H1 (cell line): ENCODE data around the gene BOK. TPM values are rescaled to one million over a fixed set of nuclear protein-coding genes. Genes with fewer than 3 reads are reported as not detected.

Experiments
- CHD1 ChIP-seq: IDR thresholded peaks from 2 replicates; pipeline ENCODE4 v1.6.1; 2012; ENCODE audit warnings: low read depth, low read length, improper control_type of control experiment
- CREB1 ChIP-seq: IDR thresholded peaks from 2 replicates; pipeline ENCODE4 v1.6.1; 2012; ENCODE audit warnings: inconsistent platforms
- GABPA ChIP-seq: IDR thresholded peaks from 2 replicates; pipeline ENCODE4 v1.6.1; 2011; ENCODE audit warnings: mild to moderate bottlenecking, low read length, moderate library complexity, borderline replicate concordance; ENCODE audit not compliant: insufficient read depth
- HDAC2 ChIP-seq, 2 experiments: fragments of 300-600 bp in 1 of 2; sonication (generic) in 1 of 2; IDR thresholded peaks; 2 replicates each; pipeline ENCODE4 v1.6.1; 2011 to 2012; ENCODE audit warnings: low read depth in 2 of 2, low read length in 2 of 2, mild to moderate bottlenecking in 2 of 2, moderate library complexity in 2 of 2, borderline replicate concordance in 1 of 2, inconsistent platforms in 1 of 2
- RAD21 ChIP-seq, 2 experiments: IDR thresholded peaks in 1 of 2; conservative IDR thresholded peaks in 1 of 2; 2 replicates each; pipeline ENCODE4 v1.6.1; 2011; ENCODE audit warnings: low read depth in 2 of 2, low read length in 2 of 2, improper control_type of control experiment in 1 of 2, inconsistent platforms in 1 of 2, mild to moderate bottlenecking in 1 of 2, moderate library complexity in 1 of 2
- SP2 ChIP-seq: IDR thresholded peaks from 2 replicates; pipeline ENCODE4 v1.6.1; 2012; ENCODE audit warnings: mild to moderate bottlenecking, low read length, inconsistent platforms
- SRF ChIP-seq: IDR thresholded peaks from 2 replicates; pipeline ENCODE4 v1.6.1; 2011; ENCODE audit warnings: mild to moderate bottlenecking, low read depth, low read length, moderate library complexity
- TAF7 ChIP-seq: optimal IDR thresholded peaks from 2 replicates; pipeline ENCODE3; 2011; ENCODE audit warnings: low read depth, mild to moderate bottlenecking, inconsistent platforms, low read length, moderate library complexity, borderline replicate concordance
- polyA plus RNA-seq, 7 experiments: library from polyadenylated mRNA; depleted of rRNA in 3 of 7; stranded (reverse) in 5 of 7; unstranded in 2 of 7; fragments of >200 nt in 5 of 7; fragments of 200-250 nt in 2 of 7; gene quantifications; 1 replicate in 5 of 7; 2 replicates in 1 of 7; 4 replicates in 1 of 7; pipeline versions ENCODE4 v1.2.1 to v1.2.3, GENCODE V29; 2011 to 2013; ENCODE audit warnings: missing spikeins in 2 of 7, mixed read lengths in 2 of 7
- total RNA-seq: library from RNA; stranded (reverse); fragmentation: NEBNext Ultra II Directional; extraction: Animal tissue kit (Norgen Biotek cat#: 25700); gene quantifications from 2 replicates; pipeline ENCODE4 v1.2.1, GENCODE V29; 2021
- TF ChIP-seq, protein P1 (sequence below): fragments of 300-600 bp; sonication (generic); IDR thresholded peaks from 2 replicates; pipeline ENCODE4 v1.7.1; 2012; ENCODE audit warnings: low read length, moderate library complexity, mild to moderate bottlenecking, inconsistent platforms; ENCODE audit not compliant: insufficient replicate concordance

Gene BOK
- total and polyA plus RNA-seq, 2 of the 8 experiments (the other 6 are each of a cell fraction or from before 2014, with no cell fraction given): 33.7 to 37.6 TPM

GRCh38 chr2:241541564-241542277, 16.8 kb upstream of the BOK start (continued):
- TF ChIP-seq, protein P1, sequence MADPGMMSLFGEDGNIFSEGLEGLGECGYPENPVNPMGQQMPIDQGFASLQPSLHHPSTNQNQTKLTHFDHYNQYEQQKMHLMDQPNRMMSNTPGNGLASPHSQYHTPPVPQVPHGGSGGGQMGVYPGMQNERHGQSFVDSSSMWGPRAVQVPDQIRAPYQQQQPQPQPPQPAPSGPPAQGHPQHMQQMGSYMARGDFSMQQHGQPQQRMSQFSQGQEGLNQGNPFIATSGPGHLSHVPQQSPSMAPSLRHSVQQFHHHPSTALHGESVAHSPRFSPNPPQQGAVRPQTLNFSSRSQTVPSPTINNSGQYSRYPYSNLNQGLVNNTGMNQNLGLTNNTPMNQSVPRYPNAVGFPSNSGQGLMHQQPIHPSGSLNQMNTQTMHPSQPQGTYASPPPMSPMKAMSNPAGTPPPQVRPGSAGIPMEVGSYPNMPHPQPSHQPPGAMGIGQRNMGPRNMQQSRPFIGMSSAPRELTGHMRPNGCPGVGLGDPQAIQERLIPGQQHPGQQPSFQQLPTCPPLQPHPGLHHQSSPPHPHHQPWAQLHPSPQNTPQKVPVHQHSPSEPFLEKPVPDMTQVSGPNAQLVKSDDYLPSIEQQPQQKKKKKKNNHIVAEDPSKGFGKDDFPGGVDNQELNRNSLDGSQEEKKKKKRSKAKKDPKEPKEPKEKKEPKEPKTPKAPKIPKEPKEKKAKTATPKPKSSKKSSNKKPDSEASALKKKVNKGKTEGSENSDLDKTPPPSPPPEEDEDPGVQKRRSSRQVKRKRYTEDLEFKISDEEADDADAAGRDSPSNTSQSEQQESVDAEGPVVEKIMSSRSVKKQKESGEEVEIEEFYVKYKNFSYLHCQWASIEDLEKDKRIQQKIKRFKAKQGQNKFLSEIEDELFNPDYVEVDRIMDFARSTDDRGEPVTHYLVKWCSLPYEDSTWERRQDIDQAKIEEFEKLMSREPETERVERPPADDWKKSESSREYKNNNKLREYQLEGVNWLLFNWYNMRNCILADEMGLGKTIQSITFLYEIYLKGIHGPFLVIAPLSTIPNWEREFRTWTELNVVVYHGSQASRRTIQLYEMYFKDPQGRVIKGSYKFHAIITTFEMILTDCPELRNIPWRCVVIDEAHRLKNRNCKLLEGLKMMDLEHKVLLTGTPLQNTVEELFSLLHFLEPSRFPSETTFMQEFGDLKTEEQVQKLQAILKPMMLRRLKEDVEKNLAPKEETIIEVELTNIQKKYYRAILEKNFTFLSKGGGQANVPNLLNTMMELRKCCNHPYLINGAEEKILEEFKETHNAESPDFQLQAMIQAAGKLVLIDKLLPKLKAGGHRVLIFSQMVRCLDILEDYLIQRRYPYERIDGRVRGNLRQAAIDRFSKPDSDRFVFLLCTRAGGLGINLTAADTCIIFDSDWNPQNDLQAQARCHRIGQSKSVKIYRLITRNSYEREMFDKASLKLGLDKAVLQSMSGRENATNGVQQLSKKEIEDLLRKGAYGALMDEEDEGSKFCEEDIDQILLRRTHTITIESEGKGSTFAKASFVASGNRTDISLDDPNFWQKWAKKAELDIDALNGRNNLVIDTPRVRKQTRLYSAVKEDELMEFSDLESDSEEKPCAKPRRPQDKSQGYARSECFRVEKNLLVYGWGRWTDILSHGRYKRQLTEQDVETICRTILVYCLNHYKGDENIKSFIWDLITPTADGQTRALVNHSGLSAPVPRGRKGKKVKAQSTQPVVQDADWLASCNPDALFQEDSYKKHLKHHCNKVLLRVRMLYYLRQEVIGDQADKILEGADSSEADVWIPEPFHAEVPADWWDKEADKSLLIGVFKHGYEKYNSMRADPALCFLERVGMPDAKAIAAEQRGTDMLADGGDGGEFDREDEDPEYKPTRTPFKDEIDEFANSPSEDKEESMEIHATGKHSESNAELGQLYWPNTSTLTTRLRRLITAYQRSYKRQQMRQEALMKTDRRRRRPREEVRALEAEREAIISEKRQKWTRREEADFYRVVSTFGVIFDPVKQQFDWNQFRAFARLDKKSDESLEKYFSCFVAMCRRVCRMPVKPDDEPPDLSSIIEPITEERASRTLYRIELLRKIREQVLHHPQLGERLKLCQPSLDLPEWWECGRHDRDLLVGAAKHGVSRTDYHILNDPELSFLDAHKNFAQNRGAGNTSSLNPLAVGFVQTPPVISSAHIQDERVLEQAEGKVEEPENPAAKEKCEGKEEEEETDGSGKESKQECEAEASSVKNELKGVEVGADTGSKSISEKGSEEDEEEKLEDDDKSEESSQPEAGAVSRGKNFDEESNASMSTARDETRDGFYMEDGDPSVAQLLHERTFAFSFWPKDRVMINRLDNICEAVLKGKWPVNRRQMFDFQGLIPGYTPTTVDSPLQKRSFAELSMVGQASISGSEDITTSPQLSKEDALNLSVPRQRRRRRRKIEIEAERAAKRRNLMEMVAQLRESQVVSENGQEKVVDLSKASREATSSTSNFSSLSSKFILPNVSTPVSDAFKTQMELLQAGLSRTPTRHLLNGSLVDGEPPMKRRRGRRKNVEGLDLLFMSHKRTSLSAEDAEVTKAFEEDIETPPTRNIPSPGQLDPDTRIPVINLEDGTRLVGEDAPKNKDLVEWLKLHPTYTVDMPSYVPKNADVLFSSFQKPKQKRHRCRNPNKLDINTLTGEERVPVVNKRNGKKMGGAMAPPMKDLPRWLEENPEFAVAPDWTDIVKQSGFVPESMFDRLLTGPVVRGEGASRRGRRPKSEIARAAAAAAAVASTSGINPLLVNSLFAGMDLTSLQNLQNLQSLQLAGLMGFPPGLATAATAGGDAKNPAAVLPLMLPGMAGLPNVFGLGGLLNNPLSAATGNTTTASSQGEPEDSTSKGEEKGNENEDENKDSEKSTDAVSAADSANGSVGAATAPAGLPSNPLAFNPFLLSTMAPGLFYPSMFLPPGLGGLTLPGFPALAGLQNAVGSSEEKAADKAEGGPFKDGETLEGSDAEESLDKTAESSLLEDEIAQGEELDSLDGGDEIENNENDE: no peak
- no peak for TF ChIP-seq CHD1
- TF ChIP-seq RAD21 (IDR thresholded peaks at IDR 0.05 in 1 of 2, conservative IDR thresholded peaks at IDR 0.05 in 1 of 2; ENCODE audit: low read depth in 2 of 2, low read length in 2 of 2): no peak
- no peak for TF ChIP-seq HDAC2 (IDR thresholded peaks at IDR 0.05; ENCODE audit: borderline replicate concordance in 1 of 2, low read depth in 2 of 2, low read length in 2 of 2)
- no peak for TF ChIP-seq GABPA
- TF ChIP-seq CREB1: no peak
- no peak for TF ChIP-seq SRF
- no peak for TF ChIP-seq TAF7
- no peak for TF ChIP-seq SP2
